HepG2 (cell line): ENCODE results near the gene CLDN9. TPM values are rescaled to one million over a fixed set of nuclear protein-coding genes. Genes with fewer than 3 reads are reported as not detected.

Experiments used
- AGO1 ChIP-seq: fragments of 200-400 bp; formaldehyde crosslinking; IDR thresholded peaks from 2 replicates; pipeline ENCODE4 v1.6.1; 2017; ENCODE audit warnings: mild to moderate bottlenecking, low read depth, low read length, moderate library complexity; ENCODE audit not compliant: poor library complexity, severe bottlenecking
- CENPX ChIP-seq: sonication (generic); formaldehyde crosslinking; IDR thresholded peaks from 2 replicates; pipeline ENCODE4 v1.9.0; 2021; ENCODE audit warnings: mild to moderate bottlenecking, missing genetic modification reagents, moderate library complexity
- DNMT3B ChIP-seq: conservative IDR thresholded peaks from 2 replicates; pipeline ENCODE4 v1.6.1; 2016; ENCODE audit warnings: missing biosample characterization, control low read depth
- MAX ChIP-seq: IDR thresholded peaks from 2 replicates; pipeline ENCODE4 v1.6.1; 2012; ENCODE audit warnings: inconsistent platforms
- MLX ChIP-seq: IDR thresholded peaks from 2 replicates; pipeline ENCODE4 v1.6.1; 2016
- NFYC ChIP-seq: IDR thresholded peaks from 2 replicates; pipeline ENCODE4 v1.6.1; 2016; ENCODE audit warnings: missing genetic modification reagents, missing compliant biosample characterization
- NONO ChIP-seq, 2 experiments: fragments of 450-650 bp in 1 of 2; sonication (generic) in 1 of 2; formaldehyde crosslinking in 1 of 2; IDR thresholded peaks in 1 of 2; conservative IDR thresholded peaks in 1 of 2; 2 replicates each; pipeline versions ENCODE4 v1.6.1 to v1.8.0; 2017 to 2022; ENCODE audit warnings: mild to moderate bottlenecking in 1 of 2, missing genetic modification reagents in 1 of 2, moderate library complexity in 1 of 2
- PHF21A ChIP-seq: sonication (generic); formaldehyde crosslinking; IDR thresholded peaks from 2 replicates; pipeline ENCODE4 v1.5.0; 2020; ENCODE audit warnings: mild to moderate bottlenecking, missing genetic modification reagents
- PREB ChIP-seq: sonication (generic); formaldehyde crosslinking; IDR thresholded peaks from 2 replicates; pipeline ENCODE4 v1.4.0; 2020; ENCODE audit warnings: missing genetic modification reagents
- SKIL ChIP-seq: sonication (generic); formaldehyde crosslinking; IDR thresholded peaks from 2 replicates; pipeline ENCODE4 v1.8.0; 2022; ENCODE audit warnings: missing genetic modification reagents, mild to moderate bottlenecking, moderate library complexity, borderline replicate concordance
- ZNF20 ChIP-seq: sonication (generic); formaldehyde crosslinking; IDR thresholded peaks from 2 replicates; pipeline ENCODE4 v1.4.0; 2020; ENCODE audit warnings: mild to moderate bottlenecking, moderate library complexity, missing genetic modification reagents
- ZNF30 ChIP-seq: sonication (generic); formaldehyde crosslinking; IDR thresholded peaks from 2 replicates; pipeline ENCODE4 v1.5.0; 2020; ENCODE audit warnings: mild to moderate bottlenecking, missing genetic modification reagents
- ZNF430 ChIP-seq: sonication (generic); formaldehyde crosslinking; IDR thresholded peaks from 2 replicates; pipeline ENCODE4 v1.9.0; 2021; ENCODE audit warnings: mild to moderate bottlenecking, missing genetic modification reagents
- ZNF530 ChIP-seq: sonication (generic); formaldehyde crosslinking; IDR thresholded peaks from 2 replicates; pipeline ENCODE4 v1.5.0; 2020; ENCODE audit warnings: low read depth, mild to moderate bottlenecking, missing genetic modification reagents
- ZNF646 ChIP-seq: sonication (generic); formaldehyde crosslinking; IDR thresholded peaks from 2 replicates; pipeline ENCODE4 v1.9.0; 2021; ENCODE audit warnings: mild to moderate bottlenecking, missing genetic modification reagents
- polyA plus RNA-seq, 8 experiments: library from polyadenylated mRNA; depleted of rRNA in 3 of 8; stranded (reverse) in 7 of 8; unstranded in 1 of 8; fragments of >200 nt; fragmentation: Illumina TruSeq in 4 of 8; extraction: Trizol in 4 of 8; gene quantifications; 2 replicates each; pipeline versions ENCODE4 v1.2.1 to v1.2.3, GENCODE V29; 2011 to 2016; ENCODE audit warnings: low read depth in 4 of 8, missing spikeins in 1 of 8, mixed read lengths in 1 of 8; ENCODE audit not compliant: insufficient read depth in 1 of 8
- total RNA-seq, 5 experiments: library from RNA; depleted of rRNA; stranded (reverse); fragments of >200 nt; fragmentation: Illumina TruSeq; extraction: Trizol; gene quantifications; 2 replicates each; pipeline ENCODE4 v1.2.3, GENCODE V29; 2016; ENCODE audit warnings: low read depth in 1 of 5
- TF ChIP-seq, protein P1 (sequence below): sonication (generic); IDR thresholded peaks from 2 replicates; pipeline ENCODE4 v1.6.1; 2016; ENCODE audit warnings: low read depth, borderline replicate concordance

Gene CLDN9
- total and polyA plus RNA-seq, 2 of the 13 experiments (the other 11 are each of a cell fraction or from before 2014, with no cell fraction given), result 0.15 to 0.26 TPM

- TF ChIP-seq SKIL (CRISPR knock-in tag) (no peak), NFYC (CRISPR knock-in tag) (no peak), AGO1 (no peak), PREB (no peak), ZNF20 (CRISPR knock-in tag) (no peak), MAX (peak; percentile 38; the same call in 1 of the 2 replicates), DNMT3B (CRISPR knock-in tag) (no peak), ZNF646 (CRISPR knock-in tag) (no peak), NONO (IDR thresholded peaks at IDR 0.05) (no peak), NONO (CRISPR knock-in tag; conservative IDR thresholded peaks at IDR 0.05) (0 out of 2 replicates have a peak, but pooled peaks have one; percentile 36), ZNF430 (CRISPR knock-in tag) (0 out of 2 replicates have a peak, but pooled peaks have one; percentile 6), MLX (CRISPR knock-in tag) (no peak), ZNF530 (CRISPR knock-in tag) (no peak), CENPX (no peak), PHF21A (CRISPR knock-in tag) (no peak), ZNF30 (CRISPR knock-in tag) (no peak)
- TF ChIP-seq, protein P1, sequence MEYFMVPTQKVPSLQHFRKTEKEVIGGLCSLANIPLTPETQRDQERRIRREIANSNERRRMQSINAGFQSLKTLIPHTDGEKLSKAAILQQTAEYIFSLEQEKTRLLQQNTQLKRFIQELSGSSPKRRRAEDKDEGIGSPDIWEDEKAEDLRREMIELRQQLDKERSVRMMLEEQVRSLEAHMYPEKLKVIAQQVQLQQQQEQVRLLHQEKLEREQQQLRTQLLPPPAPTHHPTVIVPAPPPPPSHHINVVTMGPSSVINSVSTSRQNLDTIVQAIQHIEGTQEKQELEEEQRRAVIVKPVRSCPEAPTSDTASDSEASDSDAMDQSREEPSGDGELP, result peak; percentile 74; the same call in 1 of the 2 replicates
Measured at GRCh38 chr16:3007059-3007956, 5.4 kb upstream of the CLDN9 start (continued).
